GM21367 (cell line): ENCODE results near the gene STK40.

Experiments
- ATAC-seq: cut with Tn5 transposase; IDR thresholded peaks from one replicate; pipeline ENCODE4 v1.9.1; 2021; ENCODE audit not compliant: unreplicated experiment

STK40 gene

DNA sequence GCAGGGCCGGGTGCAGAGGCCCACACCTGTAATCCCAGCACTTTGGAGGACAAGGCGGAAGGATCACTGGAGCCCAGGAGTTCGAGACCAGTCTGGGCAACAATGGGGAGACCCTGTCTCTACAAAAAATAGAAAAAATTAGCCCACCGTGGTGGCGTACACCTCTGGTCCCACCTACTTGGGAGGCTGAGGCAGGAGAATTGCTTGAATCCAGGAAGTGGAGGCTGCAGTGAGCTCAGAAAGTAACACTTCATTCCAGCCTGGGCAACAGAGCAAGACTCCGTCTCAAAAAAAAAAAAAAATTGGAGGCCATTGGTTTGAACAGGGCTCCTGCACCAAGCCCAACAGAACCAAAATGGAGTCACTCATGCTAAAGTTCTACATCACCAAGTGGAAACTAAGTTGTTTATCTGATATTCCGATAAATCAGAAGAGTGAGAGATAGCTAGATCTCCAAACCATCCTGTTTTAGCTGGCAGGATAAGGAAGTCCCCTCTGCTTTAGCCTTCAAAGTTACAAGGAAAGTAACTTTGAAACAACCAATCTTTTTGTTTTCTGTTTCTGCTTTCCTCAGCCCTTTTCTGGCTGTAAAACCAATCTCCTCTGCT lies 12.8 kb upstream of the STK40 start:
- no peak for ATAC-seq

DNA sequence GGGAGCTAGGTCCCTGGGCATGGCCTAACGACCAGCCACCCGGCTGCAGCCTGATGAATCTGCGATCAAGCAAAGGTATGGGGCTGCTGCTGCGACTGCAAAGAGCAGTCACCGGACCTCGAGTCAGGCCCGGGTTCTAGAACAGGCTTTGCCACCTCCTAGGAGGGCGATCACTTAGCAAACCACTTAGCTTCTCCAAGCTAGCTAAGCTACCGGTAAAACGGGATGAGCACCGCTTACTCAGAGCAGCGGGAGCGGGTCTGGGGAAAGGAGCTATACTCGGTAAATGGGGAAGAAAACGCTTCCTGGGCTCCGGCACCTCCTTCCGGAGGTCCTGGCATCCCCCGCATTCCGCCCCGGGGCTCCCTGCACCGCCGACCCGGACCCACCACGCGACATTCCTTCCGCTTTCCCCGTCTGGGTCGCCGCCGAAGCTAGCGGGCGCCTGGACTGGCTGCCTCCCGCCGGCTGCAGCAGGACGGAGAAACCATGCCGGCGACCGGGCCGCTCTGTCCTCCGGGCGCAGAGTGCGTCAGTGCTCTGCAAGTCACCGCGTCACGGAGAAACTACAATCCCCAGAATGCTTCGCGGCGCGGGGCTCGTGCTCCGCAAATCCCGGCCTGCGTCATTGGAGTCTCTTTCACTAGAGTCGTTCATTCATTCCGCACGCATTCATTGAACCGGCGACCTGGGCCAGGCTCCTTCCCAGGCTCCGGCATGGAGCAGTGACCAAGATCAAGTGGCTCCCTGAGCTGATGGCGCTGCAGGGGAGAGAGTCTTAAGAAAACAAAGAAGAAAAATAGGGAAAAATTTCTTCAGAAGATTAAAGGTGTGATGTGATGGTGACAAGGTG lies 11.9 kb upstream of the STK40 start, which contains the start of gene LSM10:
Gene LSM10, minus strand, starts transcription at position 531 of the 853 bp plus-strand sequence. CDS start 3,779 bp downstream, outside the sequence.
- ATAC-seq = peak; percentile 66

DNA sequence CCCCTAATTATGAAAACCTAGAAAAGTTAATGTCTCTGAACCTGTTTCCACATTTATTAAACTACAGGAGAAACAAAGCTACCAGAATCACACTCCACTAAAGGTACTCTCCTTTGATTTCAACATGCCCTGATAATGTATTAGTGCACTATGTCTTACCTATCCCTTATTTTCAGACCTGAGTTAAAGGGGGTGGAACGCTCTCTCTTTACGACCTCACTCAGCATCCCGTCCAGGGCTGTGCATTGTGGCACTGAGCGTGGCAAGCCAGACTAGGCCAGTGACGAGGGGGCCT lies 11.3 kb upstream of the STK40 start:
- ATAC-seq = no peak

DNA sequence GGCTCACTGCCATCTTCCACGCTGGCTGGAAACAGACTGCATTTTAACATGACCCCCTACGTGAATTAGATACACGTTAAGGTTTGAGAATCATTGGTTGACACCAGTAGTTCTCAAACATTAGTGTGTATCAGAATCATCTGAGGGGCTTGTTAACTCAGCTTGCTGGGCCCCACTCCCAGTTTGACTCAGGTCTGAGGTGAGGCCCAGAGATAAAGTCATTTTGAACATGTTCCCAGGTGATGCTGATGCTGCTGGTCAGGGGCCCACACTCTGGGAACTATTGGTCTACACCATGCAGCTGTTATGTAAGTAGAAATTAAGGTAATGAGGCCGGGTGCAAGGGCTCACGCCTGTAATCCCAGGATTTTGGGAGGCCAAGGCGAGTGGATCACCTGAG lies 10.6 kb upstream of the STK40 start:
- no peak for ATAC-seq

DNA sequence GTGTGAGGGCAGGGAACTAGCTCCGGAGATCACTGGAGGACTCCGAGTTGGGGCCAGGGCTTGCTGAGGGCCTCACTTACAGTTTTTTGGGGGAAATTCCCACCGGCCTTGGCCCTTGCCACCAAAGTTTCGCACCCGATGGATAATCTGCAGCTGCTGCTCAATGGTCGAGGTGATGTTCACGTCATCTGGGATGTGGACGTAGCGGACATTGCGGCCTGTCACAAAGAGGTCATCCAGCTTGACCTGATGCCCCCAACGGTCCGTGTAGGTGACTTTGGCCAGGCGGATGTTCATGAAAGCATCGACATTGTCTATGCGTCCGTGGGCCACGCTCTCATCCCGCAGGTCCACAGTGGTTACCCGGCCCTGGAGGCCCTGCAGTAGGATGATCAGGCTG lies 8.0 kb upstream of the STK40 start:
- no peak for ATAC-seq

DNA sequence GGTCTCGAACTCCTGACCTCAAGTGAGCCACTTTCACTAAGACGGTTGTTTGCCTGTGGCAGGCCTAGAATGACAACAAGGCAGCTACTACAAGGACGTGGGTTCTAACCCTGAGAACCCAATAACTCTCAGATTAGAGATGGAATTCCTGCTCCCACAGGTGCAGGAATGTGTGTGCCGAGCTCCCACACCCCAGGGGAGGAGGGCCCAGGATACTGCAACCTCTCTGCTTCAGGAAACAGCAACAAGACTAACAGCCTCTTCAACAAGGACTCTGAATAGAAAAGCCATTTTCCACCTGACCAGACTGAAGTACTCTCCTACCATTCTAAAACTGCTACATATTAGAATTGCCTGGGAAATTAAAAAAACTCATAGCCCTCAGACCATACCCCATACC lies 7.1 kb upstream of the STK40 start:
- ATAC-seq = no peak

DNA sequence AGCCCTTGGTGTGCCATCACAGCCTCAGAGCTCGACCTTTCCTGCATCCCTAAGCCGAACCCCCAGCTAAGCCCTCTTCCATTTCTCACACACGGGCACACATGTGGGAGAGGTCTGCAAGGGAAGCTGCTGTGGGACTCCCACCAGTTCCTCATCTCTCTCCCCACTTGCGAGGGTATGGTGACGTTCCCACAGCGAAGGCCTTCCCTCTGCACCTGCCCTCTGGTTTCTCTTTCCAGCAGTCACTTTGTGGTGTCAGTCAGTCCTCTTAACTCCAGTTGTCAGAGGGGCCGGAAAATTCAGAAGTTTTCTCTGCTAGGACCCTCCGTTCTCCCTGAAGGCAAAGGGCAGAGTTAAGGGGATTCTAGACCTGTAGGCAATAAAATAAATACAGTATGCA lies 5.5 kb upstream of the STK40 start:
- no peak for ATAC-seq

DNA sequence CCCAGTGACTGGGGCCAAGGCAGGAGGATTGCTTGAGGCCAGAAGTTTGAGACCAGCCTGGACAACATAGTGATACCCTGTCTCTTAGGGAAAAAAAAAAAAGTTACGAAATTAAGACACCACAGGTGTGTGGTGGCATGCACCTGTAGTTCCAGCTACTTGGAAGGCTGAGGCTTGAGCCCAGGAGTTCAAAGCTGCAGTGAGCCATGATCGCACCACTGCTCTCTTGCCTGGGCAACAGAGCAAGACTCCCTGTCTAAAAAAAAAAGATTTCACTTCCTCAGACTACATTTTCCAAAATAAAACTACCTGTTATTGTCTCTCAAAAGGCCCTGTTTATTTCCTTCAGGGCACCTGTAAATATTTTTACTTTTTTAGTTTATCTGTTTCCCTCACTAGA lies 4.7 kb upstream of the STK40 start:
- no peak for ATAC-seq

DNA sequence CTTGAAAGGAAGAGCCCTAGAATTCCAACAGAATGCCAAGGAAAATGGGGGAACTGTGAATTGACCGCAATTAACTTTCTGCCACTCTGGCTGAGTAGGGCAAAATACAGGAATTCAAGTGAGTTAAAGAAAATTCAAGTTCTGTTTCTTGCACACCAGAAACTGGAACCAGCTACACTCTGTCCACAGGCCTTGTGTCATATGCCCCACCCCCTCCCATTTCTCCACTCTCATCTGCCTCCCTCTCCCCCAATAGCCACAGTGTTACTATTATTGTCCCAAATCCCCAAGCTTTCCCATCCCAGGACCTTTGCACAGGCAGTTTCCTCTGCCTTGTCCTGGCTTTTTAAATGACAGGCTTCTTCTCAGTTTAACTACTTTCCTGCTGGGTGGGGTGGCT lies 4.3 kb upstream of the STK40 start:
- no peak for ATAC-seq

DNA sequence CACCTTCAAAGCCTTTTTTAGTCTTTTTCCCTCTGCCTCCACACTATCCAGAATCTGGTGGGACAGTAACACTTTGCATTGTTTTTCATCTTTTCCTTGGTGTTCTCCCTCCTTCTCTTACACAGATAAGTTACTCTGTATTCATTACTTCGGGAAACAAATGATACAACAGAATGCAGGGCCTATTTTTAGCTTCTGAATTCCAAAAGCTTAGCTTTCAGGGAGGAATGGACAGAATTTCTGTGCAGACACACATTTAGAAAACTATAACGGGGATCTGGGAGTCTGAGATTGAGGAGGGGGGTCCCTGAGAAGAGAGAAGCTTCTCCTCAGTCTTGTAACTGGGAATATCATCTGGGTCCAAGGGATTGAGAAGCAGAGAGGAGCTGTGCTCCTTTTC lies 3.5 kb upstream of the STK40 start:
- ATAC-seq = no peak

DNA sequence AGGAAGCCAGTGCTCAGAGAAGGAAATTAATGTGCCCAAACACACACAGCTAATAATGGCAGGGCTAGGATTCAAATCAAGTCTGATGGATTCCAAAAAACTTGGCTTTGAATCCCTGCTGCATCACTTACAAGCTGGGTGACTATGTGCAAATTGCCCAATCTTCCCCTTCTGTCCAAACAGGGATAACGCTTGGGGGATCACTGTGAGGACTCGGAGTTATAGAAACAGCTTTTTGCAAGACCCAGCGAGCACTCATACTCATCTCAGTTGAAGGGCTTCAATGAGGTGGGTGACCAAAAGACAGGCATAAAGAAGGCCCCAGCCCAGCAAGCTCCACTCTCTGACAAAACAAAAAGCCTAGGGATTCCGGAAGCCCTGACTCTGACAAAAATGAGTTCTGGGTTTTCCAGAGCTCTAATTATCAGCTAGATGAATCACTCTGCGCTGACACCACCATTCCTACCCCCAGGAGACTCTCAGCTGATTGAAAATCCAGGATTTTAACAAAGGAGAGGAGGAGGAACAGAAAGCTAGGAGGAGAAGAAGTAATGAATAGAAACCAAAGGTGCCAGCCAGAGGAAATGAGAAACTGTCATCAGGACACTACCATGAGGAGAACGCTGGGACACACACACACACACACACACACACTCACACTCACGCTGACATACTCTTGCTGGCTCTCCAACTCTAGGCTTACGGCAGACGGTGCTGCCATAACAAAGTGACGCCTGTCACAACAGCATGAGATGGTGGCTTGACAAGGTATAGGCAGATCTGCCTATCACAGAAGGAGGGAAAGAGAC lies 1.6 kb upstream of the STK40 start:
- ATAC-seq = no peak

DNA sequence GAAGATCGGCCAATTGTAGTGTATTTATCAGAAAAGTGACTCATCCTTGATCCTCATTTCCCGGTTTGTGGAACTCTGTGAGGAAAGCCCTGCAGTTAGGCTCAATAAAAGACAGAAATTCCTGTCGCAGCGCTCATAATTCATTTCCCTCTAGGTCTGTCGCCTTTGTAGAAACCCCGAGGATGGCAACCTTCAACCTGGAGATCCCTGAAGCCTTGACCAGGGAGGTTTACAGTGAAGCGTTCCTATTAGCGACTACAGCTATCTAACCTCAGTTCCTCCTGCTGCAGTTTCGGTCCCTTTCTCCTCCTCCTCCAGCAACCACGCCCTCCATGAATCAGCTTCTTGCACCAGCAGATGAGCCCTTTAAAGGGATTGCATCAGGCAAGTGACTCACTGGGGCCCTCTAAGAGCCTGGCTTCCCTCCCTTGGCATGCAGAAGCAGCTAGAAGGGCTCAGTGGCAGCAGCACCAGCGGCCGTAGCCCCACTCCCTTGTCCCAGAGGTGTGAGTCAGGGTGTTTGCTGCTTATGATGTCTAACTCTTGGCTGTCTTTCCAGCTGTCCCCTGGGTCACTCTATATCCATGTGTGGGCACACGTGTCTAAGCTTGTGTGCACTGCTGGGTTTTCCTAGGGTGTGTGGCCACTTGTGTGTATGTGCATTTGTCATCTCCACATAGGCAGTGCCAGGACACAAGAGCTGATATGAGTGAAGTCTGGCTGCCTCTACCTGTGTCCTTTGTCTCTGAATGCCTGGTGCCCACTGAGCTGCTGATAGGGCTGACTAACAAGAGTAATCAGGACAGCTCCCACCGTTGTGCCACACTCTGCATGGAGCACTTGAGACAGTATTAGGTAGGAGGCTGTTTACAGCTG lies 779 bp upstream of the STK40 start:
- ATAC-seq = peak; percentile 42

DNA sequence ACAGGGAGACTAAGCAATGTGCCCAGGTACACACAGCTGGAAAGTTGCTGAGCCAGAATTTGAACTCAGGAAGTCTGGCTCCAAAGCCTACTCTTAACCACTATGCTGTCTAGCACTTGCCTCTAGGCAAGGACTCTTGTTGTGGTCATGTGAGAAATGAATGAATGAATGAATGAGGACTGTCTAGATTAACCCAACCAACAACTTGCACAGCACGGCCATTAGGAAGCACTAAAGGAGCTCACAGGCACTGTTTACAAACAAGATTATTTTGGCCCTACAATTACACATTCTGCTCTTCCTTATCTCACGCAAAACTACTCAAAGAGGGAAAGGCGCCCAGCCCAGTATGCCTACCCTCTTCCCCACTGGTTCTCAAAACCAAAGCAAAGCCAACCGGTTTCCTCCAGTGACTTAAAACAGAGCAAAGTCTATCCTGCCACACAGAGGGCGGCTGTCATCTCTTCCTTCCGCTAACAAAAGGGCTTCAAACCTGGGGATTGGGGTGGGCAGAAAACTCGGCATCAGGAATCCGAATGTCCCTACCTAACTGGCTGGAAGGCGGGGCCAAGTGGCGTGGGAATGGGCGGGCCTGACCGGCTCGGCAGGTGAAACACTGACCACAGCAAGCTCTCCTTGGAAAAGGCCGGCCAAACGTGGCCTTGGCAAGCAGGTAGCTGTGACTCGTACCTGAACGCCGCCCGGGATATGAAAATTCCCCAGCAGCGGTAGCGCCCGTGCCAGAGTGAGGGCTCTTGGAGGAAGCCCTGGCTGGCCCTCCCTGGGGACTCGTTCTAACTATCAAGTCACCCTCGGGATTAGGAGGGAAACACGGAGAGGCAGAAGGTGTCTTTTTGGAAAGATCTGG lies 948 bp downstream of the STK40 start:
- no peak for ATAC-seq

DNA sequence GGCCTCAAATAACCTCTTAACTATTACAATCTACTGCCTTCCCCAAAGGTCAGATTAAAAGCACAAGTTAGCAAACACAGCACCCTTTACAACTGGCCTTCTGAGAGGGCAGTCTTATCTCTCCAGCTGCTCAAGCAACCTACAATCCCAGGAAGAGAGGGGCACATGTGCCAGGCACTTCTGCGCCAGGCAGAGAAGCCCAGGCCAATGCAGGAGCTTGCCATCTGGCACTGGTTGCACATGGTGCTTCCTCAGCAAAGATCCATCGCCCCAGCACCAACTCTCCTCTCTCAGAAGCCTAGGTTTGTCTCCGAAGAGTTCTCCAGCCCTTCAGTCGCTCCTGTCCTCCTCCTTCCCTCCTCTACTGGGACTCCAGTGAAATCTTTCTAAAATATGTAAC lies 2.5 kb downstream of the STK40 start:
- ATAC-seq = no peak

DNA sequence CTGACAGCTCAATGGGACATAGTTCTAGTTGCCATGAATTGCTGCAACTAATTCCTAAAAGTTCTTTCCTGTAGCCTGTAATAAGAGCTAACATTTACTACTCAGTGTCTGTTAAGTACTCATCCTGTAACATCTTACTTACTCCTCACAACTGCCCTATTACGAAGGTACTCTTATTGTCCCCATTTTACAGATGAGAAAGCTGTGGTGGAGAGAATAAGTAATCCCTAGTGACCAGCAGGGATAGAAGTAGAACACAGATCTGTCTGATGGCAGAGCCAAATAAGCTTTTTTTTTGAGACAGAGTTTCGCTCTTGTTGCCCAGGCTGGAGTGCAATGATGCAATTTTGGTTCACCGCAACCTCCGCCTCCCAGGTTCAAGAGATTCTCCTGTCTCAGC lies 3.1 kb downstream of the STK40 start:
- ATAC-seq = no peak

DNA sequence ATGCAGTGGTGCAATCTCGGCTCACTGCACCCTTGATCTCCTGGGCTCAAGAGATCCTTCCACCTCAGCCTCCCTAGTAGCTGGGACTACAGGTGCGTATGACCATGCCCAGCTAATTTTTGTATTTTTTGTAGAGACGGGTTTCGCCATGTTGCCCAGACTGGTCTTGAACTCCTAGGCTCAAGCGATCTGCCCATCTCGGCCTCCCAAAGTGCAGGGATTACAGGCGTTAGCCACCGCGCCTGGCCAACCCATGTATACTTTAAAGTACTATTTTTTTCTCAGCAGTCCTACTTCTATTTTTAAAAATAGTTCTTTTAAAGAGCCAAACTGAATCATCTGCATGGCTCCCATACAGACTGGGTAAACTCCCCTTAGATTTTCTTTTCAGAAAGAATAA lies 3.5 kb downstream of the STK40 start:
- ATAC-seq = no peak

DNA sequence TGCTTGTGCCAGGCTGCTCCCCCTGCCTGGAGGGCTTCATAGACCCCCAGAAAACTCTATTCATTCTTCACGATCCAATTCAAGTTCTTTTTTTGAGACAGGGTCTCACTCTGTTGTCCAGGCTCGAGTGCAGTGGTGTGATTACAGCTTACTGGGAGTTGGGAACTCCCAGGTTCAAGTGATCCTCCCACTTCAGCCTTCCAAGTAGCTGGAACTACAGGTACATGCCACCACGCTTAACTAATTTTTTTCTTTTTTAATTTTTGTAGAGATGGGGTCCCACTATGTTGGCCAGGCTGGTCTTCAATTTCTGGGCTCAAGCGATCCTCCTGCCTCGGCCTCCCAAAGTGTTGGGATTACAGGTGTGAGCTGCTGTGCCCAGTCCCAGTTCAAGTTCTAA lies 4.3 kb downstream of the STK40 start:
- no peak for ATAC-seq

DNA sequence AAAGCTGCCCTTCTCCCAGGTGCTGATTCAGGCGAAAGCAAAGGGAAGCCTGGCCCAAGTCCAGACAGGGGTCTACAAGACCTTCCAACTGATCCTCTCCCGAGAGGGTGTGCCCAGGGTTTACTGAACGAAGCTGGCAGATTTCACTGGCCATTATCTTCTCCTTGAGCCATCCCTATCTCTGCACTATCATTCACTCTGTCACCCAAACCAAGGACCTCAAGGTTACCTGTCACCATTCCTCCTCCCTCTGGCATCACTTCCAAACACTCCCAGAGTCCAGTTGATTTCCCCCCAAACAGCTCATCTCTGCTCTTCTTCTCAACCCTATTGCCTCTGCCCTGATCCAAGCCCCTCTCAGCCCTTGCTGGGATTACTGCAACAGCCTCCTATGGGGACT lies 4.9 kb downstream of the STK40 start:
- ATAC-seq = no peak

DNA sequence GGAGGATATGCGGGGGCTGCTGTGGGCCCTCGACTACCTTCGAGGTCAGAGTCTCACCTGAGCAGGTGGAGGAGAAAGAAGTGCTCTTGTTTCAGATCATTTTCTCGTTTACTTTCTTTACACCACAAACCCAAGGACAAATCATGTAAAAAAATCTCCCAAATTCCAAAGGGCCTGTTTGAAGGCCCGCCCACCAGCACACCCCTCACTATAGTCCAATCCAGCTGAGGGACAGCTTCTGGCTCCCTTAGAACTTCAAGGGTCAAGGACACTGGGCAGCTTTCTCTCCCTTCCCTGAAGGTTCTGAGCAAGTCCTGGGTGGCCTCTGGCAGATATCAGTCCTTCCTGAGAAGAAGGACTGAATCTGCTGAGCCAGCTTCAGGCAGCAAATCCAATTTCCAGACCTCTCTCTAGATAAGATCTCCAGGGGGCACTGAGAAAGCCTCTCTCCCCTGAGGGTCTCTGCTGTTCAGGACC lies 5.5 kb downstream of the STK40 start:
- ATAC-seq = no peak
